MCF 10A (cell line): ENCODE data around the gene LIN37. TPM values are rescaled to one million over a fixed set of nuclear protein-coding genes. Genes with fewer than 3 reads are reported as not detected.

Experiments
- BruUV-seq: library from RNA; stranded (reverse); fragments of 400-500 nt; replicated peaks from 2 replicates; lab custom pipeline; 2021; lab: Mats Ljungman, UMichigan
- CTCF ChIA-PET: fragments of 300-600 bp; sonication (Branson Sonifier 250); formaldehyde crosslinking; extraction: SDS; loops from one replicate; lab custom pipeline; 2021; ENCODE audit warnings: antibody characterized with exemption, inconsistent platforms; lab: Yijun Ruan, JAX
- POLR2A ChIA-PET: fragments of 300-600, 350-650 bp; sonication (Branson Sonifier 250); formaldehyde crosslinking; extraction: SDS; loops from one replicate; lab custom pipeline; 2020; ENCODE audit warnings: antibody characterized with exemption, inconsistent platforms; lab: Yijun Ruan, JAX
- DNase-seq: peaks from one replicate; pipeline ENCODE4 v3.0.0-alpha.2; 2018; ENCODE audit not compliant: unreplicated experiment
- H3K27ac Mint-ChIP-seq: one replicate; pipeline ENCODE4 v1.8.0; 2022; ENCODE audit warnings: mild to moderate bottlenecking, low read depth, mixed read lengths; ENCODE audit not compliant: unreplicated experiment
- H3K27me3 Mint-ChIP-seq: one replicate; pipeline ENCODE4 v1.8.0; 2022; ENCODE audit warnings: mixed read lengths; ENCODE audit not compliant: insufficient read depth, unreplicated experiment
- H3K36me3 Mint-ChIP-seq: one replicate; pipeline ENCODE4 v1.8.0; 2022; ENCODE audit warnings: mild to moderate bottlenecking, moderate library complexity, mixed read lengths; ENCODE audit not compliant: insufficient read depth, unreplicated experiment
- H3K4me1 Mint-ChIP-seq: one replicate; pipeline ENCODE4 v1.8.0; 2022; ENCODE audit warnings: mixed read lengths; ENCODE audit not compliant: insufficient read depth, unreplicated experiment
- H3K4me3 Mint-ChIP-seq: one replicate; pipeline ENCODE4 v1.8.0; 2022; ENCODE audit warnings: mild to moderate bottlenecking, moderate library complexity, mixed read lengths; ENCODE audit not compliant: unreplicated experiment
- H3K9me3 Mint-ChIP-seq: one replicate; pipeline ENCODE4 v1.8.0; 2022; ENCODE audit warnings: mixed read lengths; ENCODE audit not compliant: unreplicated experiment
- CTCF ChIP-seq: fragments of 200-600 bp; IDR thresholded peaks from one replicate; pipeline ENCODE4 v1.8.0; 2022; ENCODE audit warnings: antibody characterized with exemption, mild to moderate bottlenecking; ENCODE audit not compliant: unreplicated experiment
- intact Hi-C: fragments of 100-400 bp; cut with micrococcal nuclease; formaldehyde crosslinking; loops from 2 replicates; pipeline ENCODE4 v1.14.1; 2022
- total RNA-seq: library from RNA; stranded (reverse); gene quantifications from 2 replicates; pipeline ENCODE4 v1.2.3, GENCODE V29; 2022

LIN37 gene
- total RNA-seq, 1 experiment from 2014 or later: 19.6 TPM

DNA sequence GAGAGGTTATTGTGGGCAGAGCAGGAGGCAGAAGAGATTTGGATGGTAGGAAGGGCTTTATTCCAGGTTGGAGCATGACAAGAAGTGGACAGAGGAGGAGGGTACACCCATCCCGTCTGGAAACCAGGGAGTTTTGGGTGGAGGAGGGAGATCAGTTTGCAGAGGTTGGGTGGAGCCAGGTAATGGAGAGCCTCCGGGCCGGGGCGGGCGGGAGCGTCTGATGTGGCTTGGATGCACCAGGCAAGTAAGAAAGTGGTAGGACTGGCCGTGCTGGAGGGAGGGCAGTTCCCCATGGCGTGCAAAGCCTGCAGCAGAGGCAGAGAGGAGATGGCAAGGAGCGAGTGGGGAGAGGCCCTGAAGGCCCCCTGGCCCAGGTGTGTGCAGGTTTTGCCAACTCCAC is 17.0 kb upstream of the LIN37 start:
- Mint-ChIP-seq H3K4me3 (no peak overlapping the region), H3K4me1 (no peaks in the 10 kb centered on the region), H3K27me3 (no peaks in the 10 kb centered on the region), H3K9me3 (no peaks in the 10 kb centered on the region), H3K36me3 (peaks cover 68% of the 10 kb centered on the region), H3K27ac (no peak overlapping the region)
- ChIA-PET POLR2A (interaction anchor here (0.7 to 1.2 kb wide), 3 partner anchors 9 to 13 kb away, joined by 3 to 4 read pairs (median 4); no protein-coding TSS in a partner anchor), CTCF (no interaction called here)
- no peak for TF ChIP-seq CTCF
- intact Hi-C loops: no loop called here
- no TSS peak for BruUV-seq
- DNase-seq: no peak

DNA sequence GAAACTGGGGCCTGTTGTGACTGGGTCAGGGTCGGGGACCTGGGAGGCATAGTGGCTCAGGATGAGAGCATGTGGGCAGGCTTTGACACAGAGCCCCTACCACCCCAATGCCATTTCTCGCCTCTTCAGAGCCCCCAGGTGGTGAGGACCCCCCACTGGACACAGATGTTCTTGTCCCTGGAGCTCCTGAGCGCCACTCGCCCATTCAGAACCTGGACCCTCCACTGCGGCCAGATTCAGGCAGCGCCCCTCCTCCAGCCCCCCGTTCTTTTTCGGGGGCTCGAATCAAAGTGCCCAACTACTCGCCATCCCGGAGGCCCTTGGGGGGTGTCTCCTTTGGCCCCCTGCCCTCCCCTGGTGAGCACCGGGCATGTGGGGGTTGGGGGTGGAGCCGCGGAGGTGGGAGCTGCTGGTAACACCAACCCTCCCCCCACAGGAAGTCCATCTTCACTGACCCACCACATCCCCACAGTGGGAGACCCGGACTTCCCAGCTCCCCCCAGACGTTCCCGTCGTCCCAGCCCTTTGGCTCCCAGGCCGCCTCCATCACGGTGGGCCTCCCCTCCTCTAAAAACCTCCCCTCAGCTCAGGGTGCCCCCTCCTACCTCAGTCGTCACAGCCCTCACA is 16.5 kb upstream of the LIN37 start:
- Mint-ChIP-seq H3K27ac (no peak overlapping the region), H3K36me3 (peaks cover 65% of the 10 kb centered on the region), H3K27me3 (no peaks in the 10 kb centered on the region), H3K9me3 (no peaks in the 10 kb centered on the region), H3K4me3 (no peak overlapping the region), H3K4me1 (no peaks in the 10 kb centered on the region)
- no TSS peak for BruUV-seq
- DNase-seq: no peak
- ChIA-PET POLR2A (interaction anchor here (0.6 to 1.2 kb wide), 3 partner anchors 9 to 13 kb away, joined by 3 to 4 read pairs (median 4); no protein-coding TSS in a partner anchor), CTCF (no interaction called here)
- intact Hi-C loops: no loop called here
- TF ChIP-seq CTCF: no peak

- no peak overlapping the region for H3K27ac Mint-ChIP-seq
- peaks cover 57% of the 10 kb centered on the region for H3K36me3 Mint-ChIP-seq
- no peaks in the 10 kb centered on the region for H3K27me3 Mint-ChIP-seq
- TSS peak; percentile 9 for BruUV-seq
- TF ChIP-seq CTCF: no peak
- DNase-seq: no peak
- H3K9me3 Mint-ChIP-seq: no peaks in the 10 kb centered on the region
- intact Hi-C loops: no loop called here
- no peaks in the 10 kb centered on the region for H3K4me1 Mint-ChIP-seq
- POLR2A ChIA-PET: interaction anchor here (0.6 to 1.2 kb wide), 2 partner anchors 11 to 14 kb away, joined by 3 to 4 read pairs; no protein-coding TSS in a partner anchor
- no peak overlapping the region for H3K4me3 Mint-ChIP-seq
- CTCF ChIA-PET: no interaction called here
Measured at GRCh38 chr19:35732540-35733179, 15.7 kb upstream of the LIN37 start.

- H3K27ac Mint-ChIP-seq: no peak overlapping the region
Measured at GRCh38 chr19:35733180-35734125, 14.9 kb upstream of the LIN37 start.

More at GRCh38 chr19:35733180-35734125, 14.9 kb upstream of the LIN37 start:
- no peak for TF ChIP-seq CTCF
- DNase-seq: no peak
- Mint-ChIP-seq H3K4me3 (no peak overlapping the region), H3K4me1 (no peaks in the 10 kb centered on the region), H3K27me3 (no peaks in the 10 kb centered on the region), H3K36me3 (peaks cover 56% of the 10 kb centered on the region), H3K9me3 (no peaks in the 10 kb centered on the region)
- POLR2A ChIA-PET: no interaction called here
- CTCF ChIA-PET: no interaction called here
- intact Hi-C loops: no loop called here
- BruUV-seq: no TSS peak
